GM12878 (cell line): ENCODE results near the gene PTH2R. TPM values are rescaled to one million over a fixed set of nuclear protein-coding genes. Genes with fewer than 3 reads are reported as not detected.

ENCODE experiments used
- ATAC-seq: fragments of 200-7000 bp; cut with Tn5 transposase; 3 replicates; pipeline ENCODE4 v1.9.1; 2020; ENCODE audit warnings: mild to moderate bottlenecking, moderate library complexity
- BruUV-seq: library from RNA; stranded (reverse); fragments of 400-500 nt; replicated peaks from 2 replicates; lab custom pipeline; 2021; lab: Mats Ljungman, UMichigan
- CTCF ChIA-PET: fragments of 300-600 bp; sonication (Branson Sonifier 250); formaldehyde crosslinking; extraction: SDS; loops from one replicate; lab custom pipeline; 2021; ENCODE audit warnings: inconsistent platforms; lab: Yijun Ruan, JAX
- POLR2A ChIA-PET: fragments of 350-600 bp; formaldehyde crosslinking; extraction: SDS; loops from one replicate; lab custom pipeline; 2021; ENCODE audit warnings: inconsistent platforms; lab: Charles Lee
- RAD21 ChIA-PET: fragments of 300-600 bp; sonication (Branson Sonifier 250); formaldehyde crosslinking; loops from one replicate; lab custom pipeline; 2023; ENCODE audit warnings: antibody characterized with exemption; ENCODE audit not compliant: unreplicated experiment; lab: Charles Lee
- SMC1A ChIA-PET: fragments of 300-600 bp; sonication (Branson Sonifier 250); formaldehyde crosslinking; loops from one replicate; lab custom pipeline; 2023; ENCODE audit not compliant: unreplicated experiment, uncharacterized antibody; lab: Charles Lee
- DNase-seq: peaks from one replicate; pipeline ENCODE4 v3.0.0-alpha.2; 2011; ENCODE audit warnings: low read depth, low spot score
- FAIRE-seq: peaks from 3 replicates; lab custom pipeline; 2011; peaks lifted over from hg19 to GRCh38; lab: Jason Lieb, UNC
- H2AFZ ChIP-seq: 2 replicates; pipeline ENCODE4 v1.6.0; 2011; ENCODE audit warnings: low read depth, low read length, control low read depth; ENCODE audit not compliant: control insufficient read depth
- H3K27ac ChIP-seq: 2 replicates; pipeline ENCODE4 v1.5.1; 2011; ENCODE audit warnings: control low read depth; ENCODE audit not compliant: control insufficient read depth, insufficient read depth
- H3K27me3 ChIP-seq, 2 experiments: replicated peaks in 1 of 2; 2 replicates each; pipeline versions ENCODE4 v1.6.0 to v1.6.1; 2011; ENCODE audit warnings: low read length in 1 of 2; ENCODE audit not compliant: control insufficient read depth in 2 of 2, insufficient read depth in 2 of 2
- H3K36me3 ChIP-seq, 2 experiments: 2 replicates each; pipeline ENCODE4 v1.5.1; 2011; ENCODE audit warnings: low read length in 1 of 2; ENCODE audit not compliant: control insufficient read depth in 2 of 2, insufficient read depth in 2 of 2
- H3K4me1 ChIP-seq: 2 replicates; pipeline ENCODE4 v1.6.1; 2011; ENCODE audit warnings: mild to moderate bottlenecking, low read length, moderate library complexity, mixed read lengths; ENCODE audit not compliant: control insufficient read depth, insufficient read depth
- H3K4me2 ChIP-seq: 2 replicates; pipeline ENCODE4 v1.6.0; 2011; ENCODE audit warnings: control low read depth; ENCODE audit not compliant: control insufficient read depth, insufficient read depth
- H3K4me3 ChIP-seq: fragments of 200-600 bp; sonication (generic); 2 replicates; pipeline ENCODE4 v1.5.1; 2016
- H3K79me2 ChIP-seq: 2 replicates; pipeline ENCODE4 v1.6.0; 2011; ENCODE audit warnings: low read length; ENCODE audit not compliant: control insufficient read depth, insufficient read depth
- H3K9ac ChIP-seq: 2 replicates; pipeline ENCODE4 v1.8.0; 2011; ENCODE audit warnings: low read length, control low read depth, mixed read lengths; ENCODE audit not compliant: control insufficient read depth, insufficient read depth
- H3K9me3 ChIP-seq: replicated peaks from 3 replicates; pipeline ENCODE4 v1.5.1; 2011; ENCODE audit warnings: mild to moderate bottlenecking, low read length; ENCODE audit not compliant: control insufficient read depth, insufficient read depth
- H4K20me1 ChIP-seq: 2 replicates; pipeline ENCODE4 v1.6.0; 2011; ENCODE audit not compliant: control insufficient read depth, insufficient read depth
- FOS ChIP-seq: IDR thresholded peaks from 3 replicates; pipeline ENCODE4 v1.6.1; 2011; ENCODE audit warnings: borderline replicate concordance; ENCODE audit not compliant: insufficient read length; ENCODE audit errors: extremely low read depth
- MYB ChIP-seq: fragments of 150-350 bp; IDR thresholded peaks from 2 replicates; pipeline ENCODE4 v1.6.1; 2014; ENCODE audit warnings: mild to moderate bottlenecking, low read depth, low read length, borderline replicate concordance
- NFYB ChIP-seq: IDR thresholded peaks from 2 replicates; pipeline ENCODE4 v1.6.1; 2011; ENCODE audit warnings: low read depth, mild to moderate bottlenecking, low read length, improper control_type of control experiment, moderate library complexity; ENCODE audit not compliant: insufficient read depth
- POLR2A ChIP-seq: IDR thresholded peaks from 2 replicates; pipeline ENCODE4 v1.6.1; 2011; ENCODE audit warnings: low read depth, mild to moderate bottlenecking, low read length
- WGBS: methylation state at CpG from one replicate; pipeline ENCODE4 v1.1.6; 2016; ENCODE audit warnings: low lambda C conversion rate; ENCODE audit not compliant: insufficient replicate concordance, insufficient coverage; ENCODE audit errors: missing lambda C conversion rate; 5-methylcytosine and 5-hydroxymethylcytosine counted together
- in situ Hi-C: fragments of 300-500 bp; cut with MboI; formaldehyde crosslinking; loops from 9 replicates; pipeline ENCODE4 v1.14.3; 2018; ENCODE audit warnings: mixed read lengths
- intact Hi-C: fragments of 100-400 bp; cut with micrococcal nuclease; formaldehyde crosslinking; loops from one replicate; pipeline ENCODE4 v1.14.2; 2022; ENCODE audit not compliant: unreplicated experiment
- polyA plus RNA-seq, 11 experiments: library from polyadenylated mRNA; depleted of rRNA in 4 of 11; unstranded in 6 of 11; stranded (reverse) in 5 of 11; fragments of >200 nt; fragmentation: Nextera tagmentation in 4 of 11; fragmentation: Illumina TruSeq in 1 of 11; extraction: Ambion mirVana in 4 of 11; extraction: Trizol in 1 of 11; gene quantifications; 1 replicate in 1 of 11; 2 replicates in 10 of 11; pipeline versions ENCODE4 v1.2.1 to v1.2.3, GENCODE V29; 2011 to 2016; ENCODE audit warnings: inconsistent platforms in 2 of 11, missing spikeins in 2 of 11, low read depth in 1 of 11
- total RNA-seq, 4 experiments: library from RNA; depleted of rRNA in 3 of 4; stranded (reverse); fragments of >200 nt in 3 of 4; fragmentation: Illumina TruSeq in 1 of 4; extraction: Trizol in 1 of 4; gene quantifications; 2 replicates each; pipeline versions ENCODE4 v1.2.1 to v1.2.3, GENCODE V29; 2013 to 2021

Gene PTH2R
- total and polyA plus RNA-seq, 10 of the 15 experiments (the other 5 are each of a cell fraction or from before 2014, with no cell fraction given): 0.01 to 0.06 (median 0.03) TPM; not detected in 7

DNA sequence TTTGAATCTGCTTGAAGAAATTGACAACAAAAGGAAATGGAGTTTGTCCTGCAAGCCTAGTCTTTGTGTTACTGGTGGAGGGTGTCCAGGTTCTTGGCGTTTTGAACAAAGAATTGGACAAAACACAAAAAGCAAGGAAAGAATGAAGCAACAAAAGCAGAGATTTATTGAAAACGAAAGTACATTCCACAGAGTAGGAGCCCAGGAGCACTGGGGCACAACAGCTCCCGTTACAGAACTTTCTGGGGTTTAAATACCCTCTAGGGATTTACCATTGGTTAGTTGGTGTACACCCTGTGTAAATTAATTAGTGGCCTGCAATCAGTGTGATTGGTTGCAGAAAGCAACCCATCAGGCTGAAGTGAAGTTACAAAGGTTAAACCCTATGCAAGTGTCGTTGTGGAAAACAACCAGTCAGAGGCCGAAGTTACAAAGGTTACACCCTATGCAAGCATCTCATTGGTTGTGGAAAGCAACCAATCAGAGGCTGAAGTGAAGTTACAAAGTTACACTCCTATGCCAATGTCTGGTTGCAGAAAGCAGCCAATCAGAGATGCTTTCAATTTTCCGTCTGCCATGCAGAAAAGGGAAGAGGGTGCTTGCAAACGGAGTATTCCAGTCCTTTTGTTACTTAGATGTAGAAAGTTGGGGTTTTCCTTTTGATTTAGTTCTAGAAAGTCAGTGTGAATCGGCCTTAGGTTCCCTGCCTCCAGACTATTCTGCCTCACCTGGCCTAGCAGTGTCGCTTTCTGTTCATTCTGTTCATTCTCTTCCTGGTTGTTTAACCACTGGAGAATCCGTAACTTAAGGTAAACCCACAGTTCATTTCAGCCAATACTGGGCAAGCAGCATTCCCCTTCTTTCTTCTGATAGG is 47.6 kb upstream of the PTH2R start:
- H3K4me3 ChIP-seq: no peak overlapping the region
- RAD21 ChIA-PET: no interaction called here
- in situ Hi-C loops: no loop called here

GRCh38 chr2:208359632-208359986 is 47.0 kb upstream of the PTH2R start:
- no peak for TF ChIP-seq FOS
- TF ChIP-seq POLR2A: peak; percentile 61
- Histone ChIP-seq H3K4me1 (no peaks in the 10 kb centered on the region), H3K9me3 (no peaks in the 10 kb centered on the region; the same call in 2 of the 3 replicates), H3K27ac (no peak overlapping the region), H2AFZ (no peak overlapping the region), H3K36me3 (peaks cover 0 to 14% of the 10 kb centered on the region in 2 experiments), H3K9ac (no peak overlapping the region), H4K20me1 (no peaks in the 10 kb centered on the region), H3K27me3 (no peaks in the 10 kb centered on the region), H3K4me3 (no peak overlapping the region), H3K4me2 (no peak overlapping the region), H3K79me2 (no peaks in the 10 kb centered on the region)
- DNase-seq: no peak
- no peak for FAIRE-seq
- WGBS: 86% methylated on average over 17 of the region's 17 CpGs
- ChIA-PET CTCF (no interaction called here), RAD21 (no interaction called here), POLR2A (no interaction called here), SMC1A (no interaction called here)
- in situ Hi-C loops: no loop called here
- ATAC-seq: no peak; the same call in 1 of the 3 replicates
- no TSS peak for BruUV-seq
- intact Hi-C loops: no loop called here

More for the DNA sequence above, 47.6 kb upstream of the PTH2R start:
- 93% methylated on average over 10 of the region's 10 CpGs for WGBS
- Histone ChIP-seq H3K9me3 (no peaks in the 10 kb centered on the region; the same call in 2 of the 3 replicates), H2AFZ (no peak overlapping the region), H3K27me3 (no peaks in the 10 kb centered on the region), H4K20me1 (no peaks in the 10 kb centered on the region), H3K4me2 (no peak overlapping the region), H3K4me1 (no peaks in the 10 kb centered on the region), H3K9ac (no peak overlapping the region), H3K79me2 (no peaks in the 10 kb centered on the region), H3K36me3 (peaks cover 0 to 14% of the 10 kb centered on the region in 2 experiments), H3K27ac (no peak overlapping the region)
- TF ChIP-seq NFYB: peak; percentile 60; the same call in 1 of the 2 replicates
- no peak for TF ChIP-seq MYB
- ChIA-PET CTCF (interaction anchor here (1.2 to 1.4 kb wide), 3 partner anchors 8 to 107 kb away, joined by 3 to 4 read pairs (median 4); no protein-coding TSS in a partner anchor), SMC1A (interaction anchor here (1.4 kb wide), 1 partner anchor 12 kb away, joined by 3 read pairs; no protein-coding TSS in a partner anchor), POLR2A (interaction anchor here (0.9 kb wide), 1 partner anchor 93 kb away, joined by 3 read pairs; the partner anchor contains the start of gene PIKFYVE)
- ATAC-seq (no peak), DNase-seq (no peak), FAIRE-seq (no peak)
- intact Hi-C loops: no loop called here
- no TSS peak for BruUV-seq
